ENCODE results near the gene PDE3B. TPM values are rescaled to one million over a fixed set of nuclear protein-coding genes. Genes with fewer than 3 reads are reported as not detected.

PDE3B gene
- total and polyA plus RNA-seq, 10 donors: 1.7 to 78.7 (median 20.8) TPM

GRCh38 chr11:14700593-14700992 is 57.0 kb downstream of the PDE3B start:
- Histone ChIP-seq H3K4me1 (peaks cover 0 to 26% (median 10%) of the 10 kb centered on the region in 6 donors), H3K9me3 (peaks cover 0 to 36% (median 21%) of the 10 kb centered on the region in 8 donors), H3K27me3 (replicated peaks in 1 of 7) (no peaks in the 10 kb centered on the region), H3K36me3 (no peaks in the 10 kb centered on the region), H3K4me3 (peak overlapping the region in 2 of 8 donors; percentile 7 to 15), H3K27ac (no peak overlapping the region)
- intact Hi-C loops (cut with DNase I; ENCODE audit: low total_unique reads): no loop called here
- 46 to 64% (median 57%) methylated on average over 1 of the region's 1 CpG for WGBS, 5 donors
- no peak for TF ChIP-seq POLR2AphosphoS5 (IDR thresholded peaks at IDR 0.05)
- no peak for TF ChIP-seq CTCF (IDR thresholded peaks at IDR 0.05 in 8 of 11, conservative IDR thresholded peaks at IDR 0.05 in 3 of 11)
- no peak for TF ChIP-seq POLR2A (IDR thresholded peaks at IDR 0.05)
- DNase-seq: no peak

- no peak for DNase-seq
- TF ChIP-seq POLR2A (IDR thresholded peaks at IDR 0.05) (no peak), CTCF (IDR thresholded peaks at IDR 0.05 in 8 of 11, conservative IDR thresholded peaks at IDR 0.05 in 3 of 11) (no peak), POLR2AphosphoS5 (IDR thresholded peaks at IDR 0.05) (no peak)
- peaks cover 0 to 37% (median 22%) of the 10 kb centered on the region in 8 donors for H3K9me3 ChIP-seq
- no peak overlapping the region for H3K27ac ChIP-seq
- H3K27me3 ChIP-seq (replicated peaks in 1 of 7): no peaks in the 10 kb centered on the region
- H3K4me1 ChIP-seq: peaks cover 0 to 26% (median 10%) of the 10 kb centered on the region in 6 donors
- WGBS, 5 donors: 91 to 100% (median 94%) methylated on average over 1 of the region's 1 CpG
- no peaks in the 10 kb centered on the region for H3K36me3 ChIP-seq
- no peak overlapping the region for H3K4me3 ChIP-seq
- intact Hi-C loops (cut with DNase I; ENCODE audit: low total_unique reads): no loop called here
Observed at GRCh38 chr11:14702760-14703159, 59.2 kb downstream of the PDE3B start.

- no peak overlapping the region for H3K27ac ChIP-seq
- intact Hi-C loops (cut with DNase I; ENCODE audit: low total_unique reads): no loop called here
- TF ChIP-seq CTCF (IDR thresholded peaks at IDR 0.05 in 8 of 11, conservative IDR thresholded peaks at IDR 0.05 in 3 of 11): no peak
- no peak for TF ChIP-seq POLR2A (IDR thresholded peaks at IDR 0.05)
- no peak for TF ChIP-seq POLR2AphosphoS5 (IDR thresholded peaks at IDR 0.05)
- H3K4me3 ChIP-seq: no peak overlapping the region
- H3K27me3 ChIP-seq (replicated peaks in 1 of 7): no peaks in the 10 kb centered on the region
- peaks cover 0 to 25% (median 10%) of the 10 kb centered on the region in 6 donors for H3K4me1 ChIP-seq
- DNase-seq: no peak
- H3K36me3 ChIP-seq: no peaks in the 10 kb centered on the region
- 94 to 100% (median 95%) methylated on average over 1 of the region's 1 CpG for WGBS, 5 donors
- H3K9me3 ChIP-seq: peaks cover 0 to 45% (median 27%) of the 10 kb centered on the region in 8 donors
Observed at GRCh38 chr11:14703731-14704130, 60.1 kb downstream of the PDE3B start.

DNA sequence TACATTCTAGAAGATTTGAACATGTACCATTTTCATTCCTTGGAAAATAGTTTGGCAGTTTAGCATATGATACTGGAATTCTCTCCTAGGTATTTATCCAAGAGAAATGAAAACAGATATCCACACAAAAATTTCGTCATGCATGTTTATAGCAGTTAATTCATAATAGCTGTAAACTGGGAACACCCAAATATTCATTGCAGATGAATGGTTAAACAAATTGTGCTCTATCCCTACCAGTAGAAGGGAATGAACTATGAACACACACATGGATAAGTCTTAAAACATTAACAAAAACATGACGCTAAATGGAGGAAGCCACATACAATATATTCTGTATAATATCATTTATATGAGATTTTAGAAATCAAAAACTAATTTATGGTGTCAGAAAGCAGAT is 61.5 kb downstream of the PDE3B start:
- Histone ChIP-seq H3K36me3 (no peaks in the 10 kb centered on the region), H3K4me1 (peaks cover 0 to 18% (median 9%) of the 10 kb centered on the region in 6 donors), H3K27ac (no peak overlapping the region), H3K27me3 (replicated peaks in 1 of 7) (no peaks in the 10 kb centered on the region), H3K4me3 (no peak overlapping the region), H3K9me3 (peaks cover 0 to 45% (median 27%) of the 10 kb centered on the region in 8 donors)
- DNase-seq: no peak
- TF ChIP-seq POLR2AphosphoS5 (IDR thresholded peaks at IDR 0.05) (no peak), POLR2A (IDR thresholded peaks at IDR 0.05) (no peak), CTCF (IDR thresholded peaks at IDR 0.05 in 8 of 11, conservative IDR thresholded peaks at IDR 0.05 in 3 of 11) (no peak)
- intact Hi-C loops (cut with DNase I; ENCODE audit: low total_unique reads): no loop called here
- 87 to 94% (median 91%) methylated on average over 2 of the region's 2 CpGs for whole genome bisulfite sequencing, 5 donors
